Neural cell (in vitro differentiated cells): ENCODE data around the gene SLC36A4. TPM values are rescaled to one million over a fixed set of nuclear protein-coding genes. Genes with fewer than 3 reads are reported as not detected.
"Not testable (repeated sequence)": the region's sequence is repeated elsewhere in the genome, so short reads cannot be mapped to it uniquely, and the experiment has no call there.

Source experiments
- H2AFZ ChIP-seq: fragments of 200-600, 300-800 bp; sonication (generic), shearing (Covaris generic); 2 replicates; pipeline ENCODE4 v1.6.0; 2014; ENCODE audit warnings: low read depth, mild to moderate bottlenecking, antibody characterized with exemption, low read length, moderate library complexity
- H3F3A ChIP-seq: fragments of 200-600 bp; shearing (Covaris generic); 2 replicates; pipeline ENCODE4 v1.6.1; 2016; ENCODE audit warnings: mild to moderate bottlenecking, moderate library complexity, mixed read lengths, antibody characterized with exemption, low read length; ENCODE audit not compliant: insufficient read depth, poor library complexity, severe bottlenecking
- H3K27ac ChIP-seq: fragments of 200-600, 300-800 bp; sonication (generic), shearing (Covaris generic); 2 replicates; pipeline ENCODE4 v1.5.1; 2014; ENCODE audit warnings: mild to moderate bottlenecking, low read length, moderate library complexity
- H3K27me3 ChIP-seq: fragments of 300-800, 200-600 bp; sonication (generic), shearing (Covaris generic); 2 replicates; pipeline ENCODE4 v1.6.0; 2014; ENCODE audit warnings: mild to moderate bottlenecking, low read depth, low read length, moderate library complexity; ENCODE audit not compliant: insufficient read depth
- H3K36me3 ChIP-seq: fragments of 300-800, 200-600 bp; sonication (generic), shearing (Covaris generic); 2 replicates; pipeline ENCODE4 v1.5.1; 2014; ENCODE audit warnings: mild to moderate bottlenecking, antibody characterized with exemption, low read length, moderate library complexity; ENCODE audit not compliant: insufficient read depth
- H3K4me2 ChIP-seq: fragments of 300-800, 200-600 bp; sonication (generic), shearing (Covaris generic); 2 replicates; pipeline ENCODE4 v1.6.0; 2014; ENCODE audit warnings: mild to moderate bottlenecking, low read length
- H3K4me3 ChIP-seq: fragments of 300-800, 200-600 bp; sonication (generic), shearing (Covaris generic); 2 replicates; pipeline ENCODE4 v1.5.1; 2014; ENCODE audit warnings: mild to moderate bottlenecking, low read length, moderate library complexity
- H3K79me2 ChIP-seq: fragments of 200-600 bp; shearing (Covaris generic); replicated peaks from 2 replicates; pipeline ENCODE4 v1.6.0; 2014; ENCODE audit warnings: mild to moderate bottlenecking, low read length, moderate library complexity; ENCODE audit not compliant: insufficient read depth
- H3K9ac ChIP-seq: fragments of 300-800, 200-600 bp; sonication (generic), shearing (Covaris generic); 2 replicates; pipeline ENCODE4 v1.6.1; 2016; ENCODE audit warnings: mild to moderate bottlenecking, low read length, mixed read lengths
- H3K9me2 ChIP-seq: fragments of 200-600 bp; shearing (Covaris generic); 2 replicates; pipeline ENCODE4 v1.6.1; 2016; ENCODE audit warnings: mild to moderate bottlenecking, low read length, mixed read lengths; ENCODE audit not compliant: insufficient read depth
- H3K9me3 ChIP-seq: fragments of 200-600, 300-800 bp; sonication (generic), shearing (Covaris generic); 2 replicates; pipeline ENCODE4 v1.6.1; 2016; ENCODE audit warnings: mild to moderate bottlenecking, mixed run types, low read length, moderate library complexity, mixed read lengths
- H4K20me1 ChIP-seq: fragments of 200-600 bp; shearing (Covaris generic); 2 replicates; pipeline ENCODE4 v1.6.1; 2016; ENCODE audit warnings: mild to moderate bottlenecking, mixed run types; ENCODE audit not compliant: insufficient read depth
- CTCF ChIP-seq: fragments of 450-650 bp; IDR thresholded peaks from 2 replicates; pipeline ENCODE4 v1.5.1; 2014; ENCODE audit warnings: antibody characterized with exemption, mild to moderate bottlenecking, moderate library complexity; ENCODE audit not compliant: poor library complexity, severe bottlenecking
- EP300 ChIP-seq: fragments of 450-650 bp; conservative IDR thresholded peaks from 2 replicates; pipeline ENCODE4 v1.6.1; 2014; ENCODE audit warnings: antibody characterized with exemption, mild to moderate bottlenecking, moderate library complexity; ENCODE audit not compliant: poor library complexity, severe bottlenecking
- EZH2 ChIP-seq: fragments of 200-600, 300-800 bp; shearing (Covaris generic), sonication (generic); IDR thresholded peaks from 2 replicates; pipeline ENCODE4 v1.6.1; 2014; ENCODE audit warnings: antibody characterized with exemption, low read length, borderline replicate concordance, mild to moderate bottlenecking; ENCODE audit not compliant: insufficient read depth, poor library complexity, severe bottlenecking
- MXI1 ChIP-seq: fragments of 450-650 bp; conservative IDR thresholded peaks from 2 replicates; pipeline ENCODE4 v1.6.1; 2014; ENCODE audit warnings: antibody characterized with exemption, mild to moderate bottlenecking; ENCODE audit not compliant: poor library complexity, severe bottlenecking
- POLR2AphosphoS5 ChIP-seq: IDR thresholded peaks from 2 replicates; pipeline ENCODE4 v1.6.1; 2012
- RAD21 ChIP-seq: fragments of 450-650 bp; conservative IDR thresholded peaks from 2 replicates; pipeline ENCODE4 v1.6.1; 2014; ENCODE audit warnings: antibody characterized with exemption, mild to moderate bottlenecking, moderate library complexity
- REST ChIP-seq: IDR thresholded peaks from 2 replicates; pipeline ENCODE4 v1.6.1; 2012; ENCODE audit warnings: borderline replicate concordance
- SMC3 ChIP-seq: fragments of 450-650 bp; conservative IDR thresholded peaks from 2 replicates; pipeline ENCODE4 v1.6.1; 2014; ENCODE audit warnings: antibody characterized with exemption, mild to moderate bottlenecking, moderate library complexity; ENCODE audit not compliant: poor library complexity
- TAF1 ChIP-seq: IDR thresholded peaks from 2 replicates; pipeline ENCODE4 v1.6.1; 2012; ENCODE audit warnings: low read depth
- polyA plus RNA-seq: library from polyadenylated mRNA; depleted of rRNA; stranded (reverse); fragments of >200 nt; gene quantifications from 2 replicates; pipeline ENCODE4 v1.2.3, GENCODE V29; 2014

Gene SLC36A4
- polyA plus RNA-seq, 1 donor from 2014 or later, result 34.9 TPM

- not testable (repeated sequence) for H3K4me3 ChIP-seq, H4K20me1 ChIP-seq, H3K27ac ChIP-seq, H3K9me3 ChIP-seq, H3K4me2 ChIP-seq, H3K27me3 ChIP-seq, H3K79me2 ChIP-seq, H2AFZ ChIP-seq, H3F3A ChIP-seq, H3K9ac ChIP-seq, H3K9me2 ChIP-seq
- peaks cover 16% of the 10 kb centered on the region for H3K36me3 ChIP-seq
Observed at GRCh38 chr11:93177891-93178290, 19.9 kb downstream of the SLC36A4 start.

- Histone ChIP-seq H2AFZ (no peak overlapping the region), H3K4me3 (no peak overlapping the region), H3F3A (peaks cover 6% of the 10 kb centered on the region), H3K79me2 (no peaks in the 10 kb centered on the region), H3K9ac (no peak overlapping the region), H4K20me1 (no peaks in the 10 kb centered on the region), H3K27ac (no peak overlapping the region), H3K36me3 (no peaks in the 10 kb centered on the region), H3K9me2 (no peaks in the 10 kb centered on the region), H3K27me3 (no peaks in the 10 kb centered on the region), H3K9me3 (no peaks in the 10 kb centered on the region), H3K4me2 (no peak overlapping the region)
- TF ChIP-seq EP300 (no peak), REST (no peak), POLR2AphosphoS5 (no peak), SMC3 (peak; percentile 67), CTCF (peak; percentile 63), RAD21 (peak; percentile 71), MXI1 (no peak)
Observed at GRCh38 chr11:93169950-93170561, 27.7 kb downstream of the SLC36A4 start.

GRCh38 chr11:93169143-93169542 lies 28.6 kb downstream of the SLC36A4 start:
- Histone ChIP-seq H3K36me3 (peaks cover 4% of the 10 kb centered on the region), H3K9ac (no peak overlapping the region), H3K4me3 (no peak overlapping the region), H3K27me3 (no peaks in the 10 kb centered on the region), H3K79me2 (no peaks in the 10 kb centered on the region), H3K9me2 (no peaks in the 10 kb centered on the region), H4K20me1 (no peaks in the 10 kb centered on the region), H2AFZ (no peak overlapping the region), H3K9me3 (no peaks in the 10 kb centered on the region), H3F3A (peaks cover 6% of the 10 kb centered on the region), H3K4me2 (no peak overlapping the region), H3K27ac (no peak overlapping the region)
- no peak for TF ChIP-seq CTCF
- no peak for TF ChIP-seq TAF1
- no peak for TF ChIP-seq REST
- TF ChIP-seq EZH2, result no peak
- TF ChIP-seq EP300, result no peak
- no peak for TF ChIP-seq MXI1
- TF ChIP-seq POLR2AphosphoS5, result no peak
- TF ChIP-seq SMC3, result no peak
- no peak for TF ChIP-seq RAD21
